Measurements from ENCODE around the gene PIK3R2.

Gene PIK3R2

GRCh38 chr19:18122860-18123795, 29.8 kb upstream of the PIK3R2 start:
- H2AFZ ChIP-seq (ENCODE audit: low read length), result no peak overlapping the region
- H3K9me2 ChIP-seq (replicated peaks; ENCODE audit: low read depth, low read length), result no peaks in the 10 kb centered on the region
- H3K9me3 ChIP-seq (ENCODE audit: insufficient read depth, low read depth, low read length), result no peaks in the 10 kb centered on the region
- H3K4me3 ChIP-seq (ENCODE audit: low read length, poor library complexity, severe bottlenecking), result no peak overlapping the region
- no peak overlapping the region for H3K4me2 ChIP-seq (ENCODE audit: low read depth, low read length, poor library complexity, severe bottlenecking)
- H3K27me3 ChIP-seq (ENCODE audit: insufficient read depth, low read length, poor library complexity, severe bottlenecking), result no peaks in the 10 kb centered on the region
- peaks cover 4% of the 10 kb centered on the region; the same call in 1 of the 2 replicates for H3K79me2 ChIP-seq (ENCODE audit: insufficient read depth, low read length)
- H4K20me1 ChIP-seq (ENCODE audit: insufficient read depth, low read length, poor library complexity, severe bottlenecking), result no peaks in the 10 kb centered on the region
- H3K4me1 ChIP-seq (ENCODE audit: insufficient read depth, low read length, poor library complexity, severe bottlenecking), result peaks cover 17% of the 10 kb centered on the region
- H3F3A ChIP-seq (ENCODE audit: low read depth), result no peaks in the 10 kb centered on the region
- H3K36me3 ChIP-seq (ENCODE audit: insufficient read depth, low read length), result peaks cover 6% of the 10 kb centered on the region; the same call in 1 of the 2 replicates
- TF ChIP-seq, protein P1, sequence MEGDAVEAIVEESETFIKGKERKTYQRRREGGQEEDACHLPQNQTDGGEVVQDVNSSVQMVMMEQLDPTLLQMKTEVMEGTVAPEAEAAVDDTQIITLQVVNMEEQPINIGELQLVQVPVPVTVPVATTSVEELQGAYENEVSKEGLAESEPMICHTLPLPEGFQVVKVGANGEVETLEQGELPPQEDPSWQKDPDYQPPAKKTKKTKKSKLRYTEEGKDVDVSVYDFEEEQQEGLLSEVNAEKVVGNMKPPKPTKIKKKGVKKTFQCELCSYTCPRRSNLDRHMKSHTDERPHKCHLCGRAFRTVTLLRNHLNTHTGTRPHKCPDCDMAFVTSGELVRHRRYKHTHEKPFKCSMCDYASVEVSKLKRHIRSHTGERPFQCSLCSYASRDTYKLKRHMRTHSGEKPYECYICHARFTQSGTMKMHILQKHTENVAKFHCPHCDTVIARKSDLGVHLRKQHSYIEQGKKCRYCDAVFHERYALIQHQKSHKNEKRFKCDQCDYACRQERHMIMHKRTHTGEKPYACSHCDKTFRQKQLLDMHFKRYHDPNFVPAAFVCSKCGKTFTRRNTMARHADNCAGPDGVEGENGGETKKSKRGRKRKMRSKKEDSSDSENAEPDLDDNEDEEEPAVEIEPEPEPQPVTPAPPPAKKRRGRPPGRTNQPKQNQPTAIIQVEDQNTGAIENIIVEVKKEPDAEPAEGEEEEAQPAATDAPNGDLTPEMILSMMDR (conservative IDR thresholded peaks at IDR 0.05; ENCODE audit: low read length), result no peak
- TF ChIP-seq EZH2phosphoT487 (IDR thresholded peaks at IDR 0.05; ENCODE audit: borderline replicate concordance), result no peak
- H3K9ac ChIP-seq (ENCODE audit: low read depth, low read length, poor library complexity, severe bottlenecking), result no peak overlapping the region

DNA sequence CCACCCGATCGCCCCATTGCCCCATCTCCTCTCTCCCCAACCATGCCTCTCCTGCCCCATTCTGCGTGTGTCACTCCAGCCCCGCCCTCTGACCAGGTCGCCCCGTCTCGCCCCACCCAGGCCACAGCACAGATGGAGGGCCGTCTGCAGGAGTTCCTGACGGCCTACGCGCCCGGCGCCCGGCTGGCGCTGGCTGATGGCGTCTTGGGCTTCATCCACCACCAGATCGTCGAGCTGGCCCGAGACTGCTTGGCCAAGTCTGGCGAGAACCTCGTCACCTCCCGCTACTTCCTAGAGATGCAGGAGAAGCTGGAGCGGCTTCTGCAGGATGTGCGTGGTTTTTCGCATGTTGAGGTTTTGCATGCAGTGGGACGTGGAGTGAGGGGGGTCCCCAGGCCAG, 29.1 kb upstream of the PIK3R2 start:
- no peaks in the 10 kb centered on the region for H3K9me2 ChIP-seq (replicated peaks; ENCODE audit: low read depth, low read length)
- H3K4me3 ChIP-seq (ENCODE audit: low read length, poor library complexity, severe bottlenecking), result no peak overlapping the region
- H3K9me3 ChIP-seq (ENCODE audit: insufficient read depth, low read depth, low read length), result no peaks in the 10 kb centered on the region
- H3K4me2 ChIP-seq (ENCODE audit: low read depth, low read length, poor library complexity, severe bottlenecking), result no peak overlapping the region
- H3F3A ChIP-seq (ENCODE audit: low read depth), result no peaks in the 10 kb centered on the region
- no peak for TF ChIP-seq EZH2phosphoT487 (IDR thresholded peaks at IDR 0.05; ENCODE audit: borderline replicate concordance)
- TF ChIP-seq, protein P1 (conservative IDR thresholded peaks at IDR 0.05; ENCODE audit: low read length), result no peak
- H2AFZ ChIP-seq (ENCODE audit: low read length), result no peak overlapping the region
- H4K20me1 ChIP-seq (ENCODE audit: insufficient read depth, low read length, poor library complexity, severe bottlenecking), result no peaks in the 10 kb centered on the region
- H3K9ac ChIP-seq (ENCODE audit: low read depth, low read length, poor library complexity, severe bottlenecking), result no peak overlapping the region
- no peaks in the 10 kb centered on the region for H3K27me3 ChIP-seq (ENCODE audit: insufficient read depth, low read length, poor library complexity, severe bottlenecking)
- H3K79me2 ChIP-seq (ENCODE audit: insufficient read depth, low read length), result no peaks in the 10 kb centered on the region
- H3K4me1 ChIP-seq (ENCODE audit: insufficient read depth, low read length, poor library complexity, severe bottlenecking), result peaks cover 13% of the 10 kb centered on the region
- peaks cover 6% of the 10 kb centered on the region; the same call in 1 of the 2 replicates for H3K36me3 ChIP-seq (ENCODE audit: insufficient read depth, low read length)

- H3K79me2 ChIP-seq (ENCODE audit: insufficient read depth, low read length), result no peaks in the 10 kb centered on the region
- H3K4me1 ChIP-seq (ENCODE audit: insufficient read depth, low read length, poor library complexity, severe bottlenecking), result peaks cover 3% of the 10 kb centered on the region
- H3K27me3 ChIP-seq (ENCODE audit: insufficient read depth, low read length, poor library complexity, severe bottlenecking), result no peaks in the 10 kb centered on the region
- TF ChIP-seq, protein P1 (conservative IDR thresholded peaks at IDR 0.05; ENCODE audit: low read length), result no peak
- TF ChIP-seq EZH2phosphoT487 (IDR thresholded peaks at IDR 0.05; ENCODE audit: borderline replicate concordance), result no peak
- H3K9me2 ChIP-seq (replicated peaks; ENCODE audit: low read depth, low read length), result no peaks in the 10 kb centered on the region
- H3K4me2 ChIP-seq (ENCODE audit: low read depth, low read length, poor library complexity, severe bottlenecking), result no peak overlapping the region
- H3K36me3 ChIP-seq (ENCODE audit: insufficient read depth, low read length), result peaks cover 6% of the 10 kb centered on the region; the same call in 1 of the 2 replicates
- no peaks in the 10 kb centered on the region for H3K9me3 ChIP-seq (ENCODE audit: insufficient read depth, low read depth, low read length)
- no peak overlapping the region for H2AFZ ChIP-seq (ENCODE audit: low read length)
- no peak overlapping the region for H3K4me3 ChIP-seq (ENCODE audit: low read length, poor library complexity, severe bottlenecking)
- no peak overlapping the region for H3K9ac ChIP-seq (ENCODE audit: low read depth, low read length, poor library complexity, severe bottlenecking)
- H4K20me1 ChIP-seq (ENCODE audit: insufficient read depth, low read length, poor library complexity, severe bottlenecking), result no peaks in the 10 kb centered on the region
- no peaks in the 10 kb centered on the region for H3F3A ChIP-seq (ENCODE audit: low read depth)
Measured at GRCh38 chr19:18126097-18126496, 26.9 kb upstream of the PIK3R2 start.
